ENCODE measurements around the gene FKBP9.

- TF ChIP-seq EZH2 (IDR thresholded peaks at IDR 0.05; ENCODE audit: borderline replicate concordance, low read depth, low read length, severe bottlenecking) (no peak), MYC (IDR thresholded peaks at IDR 0.05; ENCODE audit: low read depth, low read length) (no peak), MAX (IDR thresholded peaks at IDR 0.05; ENCODE audit: insufficient read depth, insufficient read length) (no peak), CTCF (IDR thresholded peaks at IDR 0.05; ENCODE audit: extremely low read depth in 1 of 2, insufficient read depth in 1 of 2, low read depth in 1 of 2, low read length in 2 of 2) (peak in 1 of 2 donors; percentile 26), POLR2A (IDR thresholded peaks at IDR 0.05; ENCODE audit: low read depth, low read length) (no peak), POLR2AphosphoS5 (IDR thresholded peaks at IDR 0.05; ENCODE audit: insufficient read depth, low read depth, low read length) (no peak), JUN (IDR thresholded peaks at IDR 0.05; ENCODE audit: borderline replicate concordance, insufficient read depth, insufficient read length, low read depth) (no peak)
These were observed 43.1 kb upstream of the FKBP9 start for GRCh38 chr7:32914184-32914583.

All from endothelial cell of umbilical vein (primary cell).